Measurements from ENCODE around the gene UTF1.

GRCh38 chr10:133215586-133215985, 14.4 kb upstream of the UTF1 start:
- TF ChIP-seq ZNF146 (CRISPR knock-in tag; IDR thresholded peaks at IDR 0.05; ENCODE audit: unreplicated experiment) (no peak), NFE2L1 (tag; IDR thresholded peaks at IDR 0.05; ENCODE audit: borderline replicate concordance, low read depth) (no peak), USF2 (CRISPR knock-in tag; IDR thresholded peaks at IDR 0.05) (no peak), ZFP36 (IDR thresholded peaks at IDR 0.05; ENCODE audit: low read depth, low read length, partially characterized antibody) (no peak), SMARCA4 (IDR thresholded peaks at IDR 0.05) (no peak), KHSRP (IDR thresholded peaks at IDR 0.05) (no peak)

All from K562 (cell line).